Astrocyte (in vitro differentiated cells and primary cell): ENCODE results near the gene ACER1.
"Not testable (repeated sequence)": the region's sequence is repeated elsewhere in the genome, so short reads cannot be mapped to it uniquely, and the experiment has no call there.

Source experiments
- EZH2 ChIP-seq: IDR thresholded peaks from 2 replicates; pipeline ENCODE4 v1.6.1; 2012; ENCODE audit warnings: mild to moderate bottlenecking, low read length, inconsistent platforms; ENCODE audit not compliant: insufficient read depth
- TF ChIP-seq, protein P1 (sequence below): IDR thresholded peaks from 2 replicates; pipeline ENCODE4 v1.5.1; 2011; ENCODE audit warnings: low read depth, mild to moderate bottlenecking, inconsistent platforms, low read length, moderate library complexity; ENCODE audit not compliant: insufficient read depth

DNA sequence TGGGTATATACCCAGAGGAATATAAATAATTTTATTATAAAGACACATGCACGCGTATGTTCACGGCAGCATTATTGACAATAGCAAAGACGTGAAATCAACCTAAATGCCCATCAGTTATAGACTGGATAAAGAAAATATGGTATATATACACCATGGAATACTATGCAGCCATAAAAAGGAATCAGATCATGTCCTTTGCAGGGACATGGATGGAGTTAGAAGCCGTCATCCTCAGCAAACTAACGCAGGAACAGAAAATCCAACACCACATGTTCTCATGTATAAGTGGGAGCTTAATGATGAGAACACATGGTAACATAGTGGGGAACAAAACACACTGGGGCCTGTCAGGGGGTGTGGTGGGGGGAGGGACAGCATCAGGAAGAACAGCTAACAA lies 51.0 kb downstream of the ACER1 start:
- TF ChIP-seq, protein P1, sequence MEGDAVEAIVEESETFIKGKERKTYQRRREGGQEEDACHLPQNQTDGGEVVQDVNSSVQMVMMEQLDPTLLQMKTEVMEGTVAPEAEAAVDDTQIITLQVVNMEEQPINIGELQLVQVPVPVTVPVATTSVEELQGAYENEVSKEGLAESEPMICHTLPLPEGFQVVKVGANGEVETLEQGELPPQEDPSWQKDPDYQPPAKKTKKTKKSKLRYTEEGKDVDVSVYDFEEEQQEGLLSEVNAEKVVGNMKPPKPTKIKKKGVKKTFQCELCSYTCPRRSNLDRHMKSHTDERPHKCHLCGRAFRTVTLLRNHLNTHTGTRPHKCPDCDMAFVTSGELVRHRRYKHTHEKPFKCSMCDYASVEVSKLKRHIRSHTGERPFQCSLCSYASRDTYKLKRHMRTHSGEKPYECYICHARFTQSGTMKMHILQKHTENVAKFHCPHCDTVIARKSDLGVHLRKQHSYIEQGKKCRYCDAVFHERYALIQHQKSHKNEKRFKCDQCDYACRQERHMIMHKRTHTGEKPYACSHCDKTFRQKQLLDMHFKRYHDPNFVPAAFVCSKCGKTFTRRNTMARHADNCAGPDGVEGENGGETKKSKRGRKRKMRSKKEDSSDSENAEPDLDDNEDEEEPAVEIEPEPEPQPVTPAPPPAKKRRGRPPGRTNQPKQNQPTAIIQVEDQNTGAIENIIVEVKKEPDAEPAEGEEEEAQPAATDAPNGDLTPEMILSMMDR, result not testable (repeated sequence)
- not testable (repeated sequence) for TF ChIP-seq EZH2
